Activated CD4-positive, alpha-beta memory T cell treated with anti-CD3 and anti-CD28 coated beads, Interleukin-2, amount 10 ng/mL, durations not matched to agents 7 days and 5 days (primary cell): ENCODE data around the gene DLG1. TPM values are rescaled to one million over a fixed set of nuclear protein-coding genes. Genes with fewer than 3 reads are reported as not detected.

ENCODE experiments used
- CTCF ChIA-PET: fragments of 350-600 bp; sonication (Branson Sonifier 250); formaldehyde crosslinking; loops from one replicate; lab custom pipeline; 2021; ENCODE audit warnings: antibody characterized with exemption, inconsistent platforms; lab: Charles Lee
- POLR2A ChIA-PET: fragments of 350-600 bp; sonication (Branson Sonifier 250); formaldehyde crosslinking; loops from one replicate; lab custom pipeline; 2021; ENCODE audit warnings: antibody characterized with exemption; lab: Charles Lee
- DNase-seq: peaks from one replicate; pipeline ENCODE4 v3.0.0-alpha.2; 2020
- H3K27ac Mint-ChIP-seq: one replicate; pipeline ENCODE4 v1.8.0; 2021; ENCODE audit warnings: mild to moderate bottlenecking, mixed read lengths
- H3K27me3 Mint-ChIP-seq: one replicate; pipeline ENCODE4 v1.8.0; 2021; ENCODE audit warnings: mixed read lengths
- H3K36me3 Mint-ChIP-seq: one replicate; pipeline ENCODE4 v1.8.0; 2021; ENCODE audit warnings: low read depth, mixed read lengths
- H3K4me1 Mint-ChIP-seq: one replicate; pipeline ENCODE4 v1.8.0; 2021; ENCODE audit warnings: mixed read lengths
- H3K4me3 Mint-ChIP-seq: one replicate; pipeline ENCODE4 v1.8.0; 2021; ENCODE audit warnings: mild to moderate bottlenecking, mixed read lengths
- H3K9me3 Mint-ChIP-seq: one replicate; pipeline ENCODE4 v1.8.0; 2021; ENCODE audit warnings: mixed read lengths
- total RNA-seq, 2 experiments: library from RNA; stranded (reverse); gene quantifications; one replicate each; pipeline ENCODE4 v1.2.3, GENCODE V29; 2021

The DLG1 gene
- total RNA-seq, 2 experiments from 2014 or later, result 58.2 to 61.4 TPM

- Mint-ChIP-seq H3K27me3 (peaks cover 2% of the 10 kb centered on the region), H3K9me3 (no peaks in the 10 kb centered on the region), H3K27ac (no peak overlapping the region), H3K4me1 (no peaks in the 10 kb centered on the region), H3K36me3 (no peaks in the 10 kb centered on the region), H3K4me3 (no peak overlapping the region)
- CTCF ChIA-PET, result no interaction called here
- DNase-seq, result no peak
- POLR2A ChIA-PET, result no interaction called here
These were observed 283.4 kb downstream of the DLG1 start for GRCh38 chr3:197014942-197015575.

- ChIA-PET POLR2A (no interaction called here), CTCF (interaction anchor here (0.7 kb wide), 1 partner anchor 16 kb away, joined by 3 read pairs; no protein-coding TSS in a partner anchor)
- H3K27me3 Mint-ChIP-seq, result no peaks in the 10 kb centered on the region
- H3K27ac Mint-ChIP-seq, result no peak overlapping the region
- DNase-seq, result no peak
- H3K4me1 Mint-ChIP-seq, result no peaks in the 10 kb centered on the region
- H3K9me3 Mint-ChIP-seq, result no peaks in the 10 kb centered on the region
- no peaks in the 10 kb centered on the region for H3K36me3 Mint-ChIP-seq
- no peak overlapping the region for H3K4me3 Mint-ChIP-seq
These were observed 284.4 kb downstream of the DLG1 start for GRCh38 chr3:197014024-197014423.

GRCh38 chr3:197012540-197012883 is 285.9 kb downstream of the DLG1 start:
- no peaks in the 10 kb centered on the region for H3K9me3 Mint-ChIP-seq
- POLR2A ChIA-PET, result no interaction called here
- no peaks in the 10 kb centered on the region for H3K27me3 Mint-ChIP-seq
- CTCF ChIA-PET, result no interaction called here
- no peak overlapping the region for H3K4me3 Mint-ChIP-seq
- DNase-seq, result no peak
- no peaks in the 10 kb centered on the region for H3K36me3 Mint-ChIP-seq
- no peaks in the 10 kb centered on the region for H3K4me1 Mint-ChIP-seq
- H3K27ac Mint-ChIP-seq, result no peak overlapping the region

GRCh38 chr3:197011780-197012539 is 286.5 kb downstream of the DLG1 start:
- Mint-ChIP-seq H3K27me3 (no peaks in the 10 kb centered on the region), H3K36me3 (no peaks in the 10 kb centered on the region), H3K4me1 (no peaks in the 10 kb centered on the region), H3K9me3 (no peaks in the 10 kb centered on the region), H3K4me3 (no peak overlapping the region), H3K27ac (no peak overlapping the region)
- ChIA-PET CTCF (no interaction called here), POLR2A (no interaction called here)
- DNase-seq, result no peak

- ChIA-PET POLR2A (no interaction called here), CTCF (interaction anchor here (1.0 kb wide), 1 partner anchor 19 kb away, joined by 3 read pairs; the partner anchor contains the start of gene MELTF)
- H3K4me1 Mint-ChIP-seq, result no peaks in the 10 kb centered on the region
- H3K27me3 Mint-ChIP-seq, result no peaks in the 10 kb centered on the region
- no peaks in the 10 kb centered on the region for H3K9me3 Mint-ChIP-seq
- H3K4me3 Mint-ChIP-seq, result no peak overlapping the region
- no peak overlapping the region for H3K27ac Mint-ChIP-seq
- no peak for DNase-seq
- no peaks in the 10 kb centered on the region for H3K36me3 Mint-ChIP-seq
These were observed 287.7 kb downstream of the DLG1 start for GRCh38 chr3:197010556-197011351.

- Mint-ChIP-seq H3K36me3 (no peaks in the 10 kb centered on the region), H3K27me3 (no peaks in the 10 kb centered on the region), H3K4me3 (no peak overlapping the region), H3K9me3 (no peaks in the 10 kb centered on the region), H3K4me1 (peaks cover under 1% of the 10 kb centered on the region), H3K27ac (no peak overlapping the region)
- POLR2A ChIA-PET, result no interaction called here
- no peak for DNase-seq
- CTCF ChIA-PET, result interaction anchor here (1.0 kb wide), 1 partner anchor 20 kb away, joined by 3 read pairs; the partner anchor contains the start of gene MELTF
These were observed 288.8 kb downstream of the DLG1 start for GRCh38 chr3:197009532-197010019.

- H3K9me3 Mint-ChIP-seq, result no peaks in the 10 kb centered on the region
- POLR2A ChIA-PET, result no interaction called here
- no peaks in the 10 kb centered on the region for H3K27me3 Mint-ChIP-seq
- CTCF ChIA-PET, result no interaction called here
- no peak overlapping the region for H3K4me3 Mint-ChIP-seq
- no peak overlapping the region for H3K27ac Mint-ChIP-seq
- no peaks in the 10 kb centered on the region for H3K36me3 Mint-ChIP-seq
- H3K4me1 Mint-ChIP-seq, result peaks cover 8% of the 10 kb centered on the region
- no peak for DNase-seq
These were observed 289.8 kb downstream of the DLG1 start for GRCh38 chr3:197008436-197009209.

- no peak overlapping the region for H3K27ac Mint-ChIP-seq
- no peaks in the 10 kb centered on the region for H3K9me3 Mint-ChIP-seq
- peaks cover 8% of the 10 kb centered on the region for H3K4me1 Mint-ChIP-seq
- ChIA-PET CTCF (interaction anchor here (1.1 kb wide), 1 partner anchor 21 kb away, joined by 3 read pairs; the partner anchor contains the start of gene MELTF), POLR2A (no interaction called here)
- H3K36me3 Mint-ChIP-seq, result no peaks in the 10 kb centered on the region
- DNase-seq, result no peak
- H3K27me3 Mint-ChIP-seq, result no peaks in the 10 kb centered on the region
- H3K4me3 Mint-ChIP-seq, result no peak overlapping the region
These were observed 290.5 kb downstream of the DLG1 start for GRCh38 chr3:197007953-197008352.

- Mint-ChIP-seq H3K27ac (no peak overlapping the region), H3K36me3 (no peaks in the 10 kb centered on the region), H3K27me3 (no peaks in the 10 kb centered on the region), H3K4me3 (no peak overlapping the region), H3K4me1 (peaks cover 8% of the 10 kb centered on the region), H3K9me3 (no peaks in the 10 kb centered on the region)
- ChIA-PET CTCF (interaction anchor here (1.1 kb wide), 1 partner anchor 22 kb away, joined by 3 read pairs; the partner anchor contains the start of gene MELTF), POLR2A (interaction anchor here (1.1 kb wide), 1 partner anchor 10 kb away, joined by 3 read pairs; no protein-coding TSS in a partner anchor)
- no peak for DNase-seq
These were observed 291.0 kb downstream of the DLG1 start for GRCh38 chr3:197007296-197007940.

GRCh38 chr3:197006860-197007259 is 291.6 kb downstream of the DLG1 start:
- DNase-seq, result no peak
- ChIA-PET POLR2A (interaction anchor here (1.1 kb wide), 1 partner anchor 9 kb away, joined by 3 read pairs; no protein-coding TSS in a partner anchor), CTCF (interaction anchor here (1.1 kb wide), 1 partner anchor 22 kb away, joined by 3 read pairs; the partner anchor contains the start of gene MELTF)
- Mint-ChIP-seq H3K4me3 (no peak overlapping the region), H3K9me3 (no peaks in the 10 kb centered on the region), H3K4me1 (peaks cover 8% of the 10 kb centered on the region), H3K27me3 (no peaks in the 10 kb centered on the region), H3K27ac (no peak overlapping the region), H3K36me3 (no peaks in the 10 kb centered on the region)

GRCh38 chr3:197006446-197006845 is 292.0 kb downstream of the DLG1 start:
- peaks cover 9% of the 10 kb centered on the region for H3K4me1 Mint-ChIP-seq
- H3K27me3 Mint-ChIP-seq, result no peaks in the 10 kb centered on the region
- no peak for DNase-seq
- H3K36me3 Mint-ChIP-seq, result no peaks in the 10 kb centered on the region
- H3K27ac Mint-ChIP-seq, result no peak overlapping the region
- ChIA-PET POLR2A (interaction anchor here (1.1 kb wide), 1 partner anchor 9 kb away, joined by 3 read pairs; no protein-coding TSS in a partner anchor), CTCF (no interaction called here)
- no peak overlapping the region for H3K4me3 Mint-ChIP-seq
- no peaks in the 10 kb centered on the region for H3K9me3 Mint-ChIP-seq
